SK-N-SH treated with all-trans-retinoic acid at 6 μM for 48 hours (cell line): ENCODE results near the gene SLC7A5.
"Not testable (repeated sequence)": the region's sequence is repeated elsewhere in the genome, so short reads cannot be mapped to it uniquely, and the experiment has no call there.

Experiments
- ARNTL ChIP-seq: fragments of 450-650 bp; formaldehyde crosslinking; IDR thresholded peaks from 2 replicates; pipeline ENCODE4 v1.5.0; 2020; ENCODE audit warnings: low read depth, mild to moderate bottlenecking, moderate library complexity, borderline replicate concordance
- CSDC2 ChIP-seq: fragments of 250-450 bp; sonication (Bioruptor Pico); IDR thresholded peaks from 2 replicates; pipeline ENCODE4 v1.5.0; 2020; ENCODE audit warnings: mild to moderate bottlenecking, moderate library complexity
- POU6F1 ChIP-seq: fragments of 250-450 bp; sonication (Bioruptor Pico); IDR thresholded peaks from 2 replicates; pipeline ENCODE4 v1.8.0; 2021; ENCODE audit warnings: low read depth, mild to moderate bottlenecking, moderate library complexity, borderline replicate concordance
- PPARA ChIP-seq: fragments of 250-450 bp; sonication (Bioruptor Pico); IDR thresholded peaks from 2 replicates; pipeline ENCODE4 v1.5.0; 2020; ENCODE audit warnings: mild to moderate bottlenecking, borderline replicate concordance
- TOX ChIP-seq: fragments of 250-450 bp; sonication (Bioruptor Pico); IDR thresholded peaks from 2 replicates; pipeline ENCODE4 v1.8.0; 2021; ENCODE audit warnings: mild to moderate bottlenecking, moderate library complexity, borderline replicate concordance
- ZC3H10 ChIP-seq: fragments of 250-450 bp; sonication (Bioruptor Pico); IDR thresholded peaks from 2 replicates; pipeline ENCODE4 v1.5.1; 2021; ENCODE audit warnings: mild to moderate bottlenecking, moderate library complexity
- ZNF70 ChIP-seq: fragments of 450-650 bp; formaldehyde crosslinking; IDR thresholded peaks from 2 replicates; pipeline ENCODE4 v1.5.0; 2020; ENCODE audit warnings: mild to moderate bottlenecking, moderate library complexity
- ZNF8 ChIP-seq: fragments of 450-650 bp; formaldehyde crosslinking; IDR thresholded peaks from 2 replicates; pipeline ENCODE4 v1.5.0; 2020; ENCODE audit warnings: mild to moderate bottlenecking, moderate library complexity

- TF ChIP-seq TOX (CRISPR knock-in tag); POU6F1 (CRISPR knock-in tag); ZNF70; ZNF8; PPARA (CRISPR knock-in tag); ARNTL; ZC3H10 (CRISPR knock-in tag); CSDC2 (CRISPR knock-in tag): not testable (repeated sequence)
Observed at GRCh38 chr16:87879411-87880013, 10.2 kb upstream of the SLC7A5 start.
